DMS153 treated with DMSO at 0.1 percent for 48 hours (cell line): Measurements from ENCODE around the gene CPB2.

Source experiments
- DNase-seq: peaks from one replicate; lab custom pipeline; 2025; ENCODE audit not compliant: unreplicated experiment; lab: John Stamatoyannopoulos, UW

The CPB2 gene

GRCh38 chr13:46006688-46007452 is 98.0 kb downstream of the CPB2 start:
- DNase-seq, result no peak

DNA sequence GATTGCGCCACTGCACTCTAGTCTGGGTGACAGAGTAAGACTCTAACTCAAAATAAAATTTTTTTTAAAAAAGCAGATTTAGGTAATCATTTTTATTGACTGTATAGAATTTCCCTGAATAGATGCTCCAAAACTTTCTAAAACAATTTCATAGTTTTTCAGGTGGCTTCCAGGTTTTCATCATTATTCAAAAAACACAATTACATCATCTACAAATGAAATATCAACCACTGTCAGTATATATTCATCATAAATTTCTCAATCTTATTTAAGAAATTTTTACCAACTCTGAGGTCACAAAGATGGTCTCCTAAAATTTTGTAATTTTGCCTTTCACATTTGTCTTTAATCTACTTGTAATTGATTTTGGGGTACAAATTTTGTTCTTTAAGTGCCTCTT is 100.3 kb downstream of the CPB2 start:
- DNase-seq, result no peak
